Erythroblast (primary cell): Measurements from ENCODE around the gene TMEM178A.
"Not testable (repeated sequence)": the region's sequence is repeated elsewhere in the genome, so short reads cannot be mapped to it uniquely, and the experiment has no call there.

Experiments
- DNase-seq, 2 experiments: peaks; one replicate each; lab custom pipeline; 2025; lab: John Stamatoyannopoulos, UW
- GATA1 ChIP-seq: IDR thresholded peaks from 2 replicates; pipeline ENCODE4 v1.6.1; 2011; ENCODE audit warnings: low read depth, mild to moderate bottlenecking, control low read depth, low read length, moderate library complexity
- POLR2A ChIP-seq: IDR thresholded peaks from 2 replicates; pipeline ENCODE4 v1.6.1; 2011; ENCODE audit warnings: mild to moderate bottlenecking, low read length

The TMEM178A gene

DNA sequence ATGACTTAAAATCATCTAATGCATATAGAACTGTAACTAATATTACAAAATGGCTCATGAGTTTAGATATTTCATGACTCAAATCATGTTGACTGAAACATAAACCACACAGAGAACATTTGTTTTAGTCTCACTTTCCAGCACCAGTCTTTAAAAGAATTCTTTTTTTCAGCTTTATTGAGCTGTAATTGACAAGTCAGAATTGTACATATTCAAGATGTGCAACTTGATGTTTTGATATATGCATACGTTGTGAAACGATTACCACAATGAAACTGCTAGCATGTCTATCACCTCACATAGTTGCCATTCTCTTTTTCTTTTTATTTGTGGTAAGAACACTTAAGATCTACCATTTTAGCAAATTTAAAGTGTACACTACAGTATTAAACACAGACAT, 25.0 kb upstream of the TMEM178A start:
- no peak for DNase-seq
- TF ChIP-seq POLR2A: no peak

DNA sequence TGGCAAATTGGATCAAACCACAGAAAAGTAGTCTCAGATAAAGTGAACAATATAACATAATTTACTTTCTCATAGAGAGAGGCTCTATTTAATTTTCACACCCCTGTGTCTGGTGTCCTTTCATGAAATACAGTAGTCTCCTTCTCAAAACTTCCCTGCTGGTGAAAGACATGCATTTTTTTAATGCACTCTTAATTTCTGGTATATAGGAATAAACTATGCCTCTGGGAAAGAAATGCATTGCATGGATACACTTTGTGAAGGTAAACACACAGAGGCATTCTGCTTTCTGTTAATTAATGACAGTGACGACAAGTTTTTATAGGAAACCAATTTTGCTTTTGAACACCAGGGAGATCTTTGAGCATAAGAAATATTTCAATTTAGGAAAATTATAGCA, 24.1 kb upstream of the TMEM178A start:
- TF ChIP-seq GATA1: no peak
- no peak for TF ChIP-seq POLR2A
- no peak for DNase-seq

DNA sequence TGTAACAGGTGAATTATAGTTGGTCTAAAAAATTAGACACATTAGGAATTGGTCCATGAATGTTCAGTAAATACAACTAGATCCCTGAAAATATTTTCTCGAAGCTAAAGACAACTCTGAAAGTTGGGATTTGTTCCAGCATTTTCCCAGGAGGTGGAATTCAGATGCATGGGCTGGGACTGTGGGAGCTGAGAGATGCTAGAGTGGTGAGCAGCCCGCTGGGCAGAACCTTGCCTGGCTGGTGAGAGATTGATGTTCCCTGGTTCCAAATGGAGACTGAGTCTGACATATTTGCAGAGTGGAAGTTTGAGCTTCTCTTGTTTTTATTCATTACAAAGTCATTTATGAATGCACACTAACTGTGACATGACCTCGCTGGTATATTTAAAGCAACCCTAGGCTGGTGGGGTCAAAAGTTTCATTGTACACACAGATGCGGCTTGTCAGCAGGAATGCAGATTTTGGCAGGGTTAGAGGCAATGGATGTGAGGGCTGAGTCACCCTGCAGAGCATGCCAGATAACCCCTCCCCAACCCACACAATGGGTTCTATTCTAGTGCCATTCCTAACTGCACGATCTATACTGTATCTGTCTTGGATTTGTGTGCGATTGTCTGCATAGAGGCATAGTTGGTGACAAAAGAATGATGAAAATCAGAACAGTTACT, 23.5 kb upstream of the TMEM178A start:
- DNase-seq: no peak
- TF ChIP-seq POLR2A (no peak), GATA1 (no peak)

DNA sequence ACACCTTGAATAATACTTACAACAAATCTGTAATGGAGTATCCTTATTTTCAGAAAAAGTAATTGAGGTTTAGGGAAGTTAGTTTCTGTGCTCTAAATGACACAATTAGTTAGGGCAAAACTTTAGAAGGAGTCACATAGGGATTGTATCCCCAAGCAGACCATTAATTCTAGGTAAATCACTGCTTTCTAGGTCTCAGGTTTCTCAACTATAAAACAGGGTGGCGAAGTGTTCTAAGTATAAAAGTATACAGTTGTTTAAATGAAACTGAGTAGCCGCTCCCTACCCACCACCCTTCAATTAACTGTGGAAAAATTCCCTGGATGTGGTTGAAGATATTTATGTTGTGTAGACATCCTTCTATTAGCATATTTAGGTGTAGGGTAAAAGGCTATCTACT, 19.9 kb upstream of the TMEM178A start:
- TF ChIP-seq GATA1 (no peak), POLR2A (no peak)
- no peak for DNase-seq

DNA sequence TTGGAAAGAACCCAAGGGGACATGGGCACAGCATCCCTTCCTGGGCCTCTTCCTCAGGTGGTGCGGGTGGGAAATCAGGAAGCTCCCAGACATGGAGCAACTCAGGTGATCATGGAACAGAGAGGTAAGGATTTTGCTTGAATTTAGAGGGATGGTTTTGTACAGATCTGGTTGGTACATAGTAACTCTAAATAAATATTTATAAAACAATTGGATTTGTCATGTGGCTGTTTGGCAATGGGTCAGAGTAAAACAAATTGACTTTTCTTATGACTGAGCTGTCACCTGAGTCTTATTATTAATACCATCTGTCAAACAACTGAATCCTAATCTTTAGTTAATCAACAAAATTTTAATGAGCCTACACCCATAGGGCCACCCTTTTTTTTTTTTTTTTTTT, 19.4 kb upstream of the TMEM178A start:
- TF ChIP-seq POLR2A (no peak), GATA1 (no peak)
- no peak for DNase-seq

DNA sequence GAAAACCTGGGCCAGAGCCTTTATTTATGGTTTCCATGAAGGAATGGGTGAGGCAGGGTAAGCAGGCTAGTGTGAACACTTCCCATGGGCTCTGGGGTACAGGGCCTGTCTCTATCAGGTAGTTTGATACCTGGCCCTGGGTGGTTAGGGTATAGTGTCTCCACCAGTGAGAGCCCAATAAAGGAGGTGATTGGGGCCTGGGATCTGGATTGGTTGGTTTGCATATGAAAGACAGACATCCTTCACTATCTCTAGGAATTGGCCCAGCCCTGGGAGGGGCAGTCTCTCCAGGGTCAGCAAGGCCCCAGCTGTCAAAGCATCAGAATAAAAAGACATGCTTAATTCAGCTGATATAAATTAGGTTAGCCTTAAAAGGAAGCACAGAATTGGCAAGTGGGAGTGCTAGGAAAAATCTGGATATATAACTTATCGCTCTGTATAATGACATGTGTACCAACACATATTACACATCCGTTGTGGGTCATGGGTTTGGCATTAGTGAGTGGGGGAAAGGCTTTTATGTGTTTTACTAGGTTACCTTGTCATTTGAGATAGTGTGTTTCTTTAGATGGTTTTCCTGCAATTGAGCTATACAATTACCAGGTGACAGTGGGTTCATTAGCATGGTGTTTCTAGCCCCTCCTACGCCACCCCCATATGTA, 18.5 kb upstream of the TMEM178A start:
- TF ChIP-seq POLR2A (no peak), GATA1 (no peak)
- DNase-seq: no peak

DNA sequence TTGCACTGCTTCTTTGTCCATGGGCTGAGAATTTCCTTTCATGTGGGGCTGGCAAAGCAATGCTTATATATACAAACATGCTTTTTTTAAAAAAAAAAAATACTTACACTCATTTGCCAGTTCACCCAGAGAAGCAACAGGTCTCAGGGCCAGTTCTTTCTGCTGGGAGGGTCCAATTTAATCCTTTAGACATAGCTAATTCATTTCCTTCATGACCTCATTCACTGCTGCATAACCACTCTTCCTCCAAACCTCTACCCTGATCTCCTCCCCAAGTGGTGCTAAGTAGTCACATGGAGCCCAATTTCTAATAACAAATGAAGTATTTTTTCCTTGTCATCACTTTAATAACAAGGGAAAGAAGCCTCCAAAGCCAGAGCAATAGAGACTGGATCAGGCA, 17.1 kb upstream of the TMEM178A start:
- TF ChIP-seq POLR2A: no peak
- TF ChIP-seq GATA1: no peak
- DNase-seq: no peak

DNA sequence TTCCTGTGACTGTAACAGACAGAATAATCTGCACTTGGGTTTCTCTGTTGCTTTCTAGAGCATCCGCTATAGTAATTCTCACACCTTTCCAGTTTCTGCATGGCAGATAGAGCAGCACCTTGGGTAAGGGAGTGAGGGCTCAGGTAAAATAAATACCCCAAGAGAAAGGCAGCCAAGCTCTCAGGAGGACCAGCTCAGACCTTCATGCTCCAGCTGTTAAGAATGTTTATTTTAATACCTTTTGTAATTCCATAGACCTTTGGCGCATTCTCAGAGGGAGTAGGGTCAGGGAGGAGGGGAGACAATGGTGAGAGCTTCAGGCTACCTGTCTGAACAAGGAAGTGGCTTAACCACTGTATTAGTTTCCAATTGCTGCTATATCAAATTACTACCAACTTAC, 16.2 kb upstream of the TMEM178A start:
- TF ChIP-seq GATA1 (no peak), POLR2A (no peak)
- no peak for DNase-seq

DNA sequence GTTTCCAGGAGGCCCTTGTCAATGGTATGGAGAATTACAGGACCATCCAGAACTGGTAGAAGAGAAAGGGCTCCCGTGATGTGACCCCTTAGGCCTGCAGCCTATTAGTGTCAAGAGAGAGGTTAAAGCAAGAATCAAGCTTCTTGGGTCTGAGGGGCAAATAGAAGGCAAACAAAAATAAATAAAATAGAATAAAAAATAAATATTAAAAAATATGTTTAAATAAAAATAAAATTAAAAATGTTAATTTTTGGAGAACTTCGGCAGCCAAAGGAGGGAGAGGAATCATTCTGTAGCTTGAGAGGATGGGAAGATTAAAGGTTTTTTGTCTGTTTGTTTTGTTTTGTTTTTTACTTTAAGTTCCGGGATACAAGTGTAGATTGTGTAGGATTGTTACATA, 15.2 kb upstream of the TMEM178A start:
- DNase-seq: no peak
- TF ChIP-seq POLR2A: no peak
- no peak for TF ChIP-seq GATA1

DNA sequence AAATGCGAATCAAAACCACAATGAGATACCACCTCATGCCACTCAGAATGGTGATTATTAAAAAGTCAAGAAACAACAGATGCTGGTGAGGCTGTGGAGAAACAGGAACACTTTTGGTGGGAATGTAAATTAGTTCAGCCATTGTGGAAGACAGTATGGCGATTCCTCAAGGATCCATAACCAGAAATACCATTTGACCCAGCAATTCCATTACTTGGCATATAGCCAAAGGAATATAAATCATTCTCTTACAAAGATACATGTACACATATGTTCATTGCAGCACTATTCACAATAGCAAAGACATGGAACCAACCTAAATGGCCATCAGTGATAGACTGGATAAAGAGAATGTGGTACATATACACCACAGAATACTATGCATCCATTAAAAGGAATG, 9.5 kb upstream of the TMEM178A start:
- not testable (repeated sequence) for DNase-seq

DNA sequence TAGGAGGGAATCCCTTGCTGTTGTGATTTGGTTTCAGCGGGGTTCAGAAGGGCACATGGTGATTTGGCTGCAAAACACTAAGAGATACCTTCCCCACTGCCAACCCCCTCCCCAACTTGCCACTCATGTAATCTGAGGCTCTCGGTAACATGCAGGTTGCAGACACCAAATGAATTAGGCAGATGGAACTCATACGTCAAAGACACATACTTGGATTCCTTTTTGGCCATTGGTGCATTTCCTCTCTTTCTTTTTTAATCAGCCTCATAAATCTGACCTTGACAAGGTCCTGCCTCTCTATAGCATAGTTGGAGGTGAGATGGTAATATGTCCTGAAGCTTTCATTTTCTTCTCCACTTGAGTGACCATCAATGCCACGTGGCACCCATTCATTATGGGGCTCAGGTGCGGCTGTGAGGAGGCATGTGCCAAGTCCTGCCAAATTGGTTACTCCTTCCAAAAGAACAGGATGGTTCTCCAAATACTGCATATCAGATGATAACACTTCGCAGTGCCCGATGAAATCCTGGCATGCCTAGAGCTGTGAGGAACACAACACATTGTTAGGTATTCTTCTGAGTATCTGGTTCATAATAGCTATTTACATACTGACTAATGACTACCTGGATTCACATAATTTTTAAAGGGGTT, 8.3 kb upstream of the TMEM178A start:
- no peak for TF ChIP-seq GATA1
- no peak for TF ChIP-seq POLR2A
- DNase-seq: no peak

DNA sequence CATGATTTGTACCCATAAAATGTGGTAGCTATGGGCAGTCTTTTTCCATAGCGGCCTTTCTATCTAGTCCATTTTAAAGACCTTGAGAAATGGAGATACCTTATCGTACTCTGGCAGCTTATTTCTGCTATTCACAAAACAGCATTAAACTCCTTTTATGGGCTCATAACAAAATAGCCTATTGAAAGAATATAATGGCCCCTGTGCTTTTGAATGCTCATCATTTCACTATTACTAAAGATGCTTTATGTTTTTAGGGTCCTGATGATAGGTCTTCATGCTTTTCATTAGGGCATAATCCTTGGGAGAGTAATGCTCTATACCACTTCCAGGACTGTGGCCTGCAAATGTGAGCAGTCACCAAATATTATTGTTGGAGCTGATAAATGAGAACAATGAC, 7.3 kb upstream of the TMEM178A start:
- TF ChIP-seq POLR2A (no peak), GATA1 (no peak)

DNA sequence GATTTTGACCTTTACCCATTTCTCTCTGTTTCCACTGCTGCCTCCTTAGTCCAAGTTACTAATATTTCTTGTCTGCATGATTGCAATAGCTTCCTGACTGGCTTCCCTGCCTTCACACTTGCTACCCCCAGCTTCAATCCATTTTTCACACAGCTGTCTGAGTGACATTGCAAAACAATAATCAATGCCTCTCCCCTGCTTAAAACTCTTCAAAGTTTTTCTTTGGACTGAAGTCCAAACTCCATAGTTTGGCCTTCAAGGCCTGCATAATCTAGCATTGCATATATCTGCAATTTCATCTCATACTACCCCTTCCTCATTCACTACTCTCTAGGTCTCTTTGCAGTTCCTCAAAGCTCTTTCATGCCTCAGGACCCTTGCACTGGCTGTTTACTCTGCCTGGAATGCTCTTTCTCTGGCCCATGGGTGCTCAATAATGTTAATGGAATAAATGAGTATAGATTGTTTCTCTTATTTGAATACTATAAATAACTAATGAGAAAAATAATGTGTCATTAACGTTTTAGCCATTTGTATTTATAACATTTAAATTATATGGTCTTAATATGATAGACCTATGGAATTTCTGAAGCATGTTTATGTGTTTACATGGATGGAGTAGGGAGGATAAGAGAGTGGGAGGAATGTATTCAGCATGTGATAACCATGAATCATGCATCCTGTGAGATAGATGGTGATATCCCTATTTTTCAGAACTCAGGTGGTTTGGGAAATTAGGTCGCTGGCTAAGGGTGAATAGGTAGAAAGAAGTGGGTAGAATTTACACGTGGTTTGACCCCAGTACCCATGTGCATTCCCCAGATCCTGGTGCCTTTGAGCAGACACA, 5.7 kb upstream of the TMEM178A start:
- TF ChIP-seq POLR2A (no peak), GATA1 (no peak)
- DNase-seq: no peak

More for the DNA sequence above, 7.3 kb upstream of the TMEM178A start:
- no peak for DNase-seq
